Aorta (tissue), 5 donors: ENCODE results near the gene SNX10. TPM values are rescaled to one million over a fixed set of nuclear protein-coding genes. Genes with fewer than 3 reads are reported as not detected.

ENCODE experiments used
- ATAC-seq: fragments of 200-7000 bp; cut with Tn5 transposase; one replicate; pipeline ENCODE4 v1.9.1; 2022; ENCODE audit warnings: moderate library complexity; ENCODE audit not compliant: low FRiP score
- DNase-seq, 2 donors: peaks; one replicate each; pipeline ENCODE4 v3.0.0-alpha.2; 2020
- H3K27ac ChIP-seq, 2 donors: one replicate each; pipeline ENCODE4 v1.5.1; 2013; ENCODE audit warnings: low read length in 2 of 2, mild to moderate bottlenecking in 2 of 2, moderate library complexity in 2 of 2, control low read depth in 1 of 2, inconsistent platforms in 1 of 2, low read depth in 1 of 2
- H3K27me3 ChIP-seq, 2 donors: one replicate each; pipeline ENCODE4 v1.6.1; 2013; ENCODE audit warnings: control low read depth in 1 of 2, low read length in 1 of 2, mild to moderate bottlenecking in 1 of 2, moderate library complexity in 1 of 2; ENCODE audit not compliant: insufficient read depth in 2 of 2, control insufficient read depth in 1 of 2
- H3K36me3 ChIP-seq, 2 donors: one replicate each; pipeline ENCODE4 v1.6.1; 2013; ENCODE audit warnings: control low read depth in 1 of 2, low read length in 1 of 2, mild to moderate bottlenecking in 1 of 2; ENCODE audit not compliant: insufficient read depth in 2 of 2, control insufficient read depth in 1 of 2
- H3K4me1 ChIP-seq, 2 donors: one replicate each; pipeline ENCODE4 v1.6.1; 2013; ENCODE audit warnings: low read length in 2 of 2, control low read depth in 1 of 2, mild to moderate bottlenecking in 1 of 2, moderate library complexity in 1 of 2; ENCODE audit not compliant: insufficient read depth in 2 of 2, control insufficient read depth in 1 of 2
- H3K4me3 ChIP-seq, 2 donors: one replicate each; pipeline ENCODE4 v1.5.1; 2013; ENCODE audit warnings: low read length in 2 of 2, control low read depth in 1 of 2, mild to moderate bottlenecking in 1 of 2
- H3K9me3 ChIP-seq: one replicate; pipeline ENCODE4 v1.6.1; 2013; ENCODE audit warnings: mild to moderate bottlenecking, low read length; ENCODE audit not compliant: control insufficient read depth
- WGBS, 2 donors: extraction: QIAGEN DNeasy Blood & Tissue Kit; methylation state at CpG; one replicate each; pipeline ENCODE4 v1.1.7; 2013; 5-methylcytosine and 5-hydroxymethylcytosine counted together
- intact Hi-C, 2 donors: fragments of 100-400 bp; cut with DNase I; formaldehyde crosslinking; loops; one replicate each; pipeline versions ENCODE4 v1.14.2 to v1.15.0; 2022
- polyA plus RNA-seq, 2 donors: library from polyadenylated mRNA; stranded (reverse); fragments of 200-250 nt; gene quantifications; one replicate each; pipeline ENCODE4 v1.2.3, GENCODE V29; 2013
- total RNA-seq, 2 donors: library from RNA; stranded (reverse); fragmentation: NEBNext Ultra II Directional; extraction: Animal tissue kit (Norgen Biotek cat#: 25700); gene quantifications; one replicate each; pipeline ENCODE4 v1.2.1, GENCODE V29; 2021
- donor health status: healthy with polysubstance abuse.
- donor health status: Bipolar disorder and iron deficiency.
- donor health status: DM: no; HTN: no; CAD: no.
- donor health status: DM: no; HTN: no; CAD: no.
- donor health status: DM: yes; HTN: yes; CAD: no.

SNX10 gene
- total and polyA plus RNA-seq, 4 donors: 0.72 to 7.3 (median 5.0) TPM

- 22 to 23% methylated on average over 13 of the region's 13 CpGs for WGBS, 2 donors
- no peak overlapping the region for H3K4me3 ChIP-seq
- no peak overlapping the region for H3K27ac ChIP-seq
- H3K9me3 ChIP-seq: no peaks in the 10 kb centered on the region
- H3K27me3 ChIP-seq: no peaks in the 10 kb centered on the region
- DNase-seq: no peak
- H3K36me3 ChIP-seq: no peaks in the 10 kb centered on the region
- H3K4me1 ChIP-seq: no peaks in the 10 kb centered on the region
- intact Hi-C loops: loop anchor here (1.0 to 10.0 kb wide), 6 partner anchors 170 to 792 kb away; partner anchors contain the start of gene HOXA7 (in 1 of the 2)
- peak; percentile 73 for ATAC-seq
Measured at GRCh38 chr7:26365077-26365900, 73.6 kb downstream of the SNX10 start.

GRCh38 chr7:26365901-26366275 lies 74.2 kb downstream of the SNX10 start:
- DNase-seq (no peak), ATAC-seq (no peak)
- no peaks in the 10 kb centered on the region for H3K36me3 ChIP-seq
- intact Hi-C loops: loop anchor here (1.0 to 10.0 kb wide), 8 partner anchors 171 to 791 kb away; partner anchors contain the start of gene HOXA7 (in 1 of the 2)
- no peak overlapping the region for H3K27ac ChIP-seq
- H3K9me3 ChIP-seq: no peaks in the 10 kb centered on the region
- H3K4me1 ChIP-seq: no peaks in the 10 kb centered on the region
- no peak overlapping the region for H3K4me3 ChIP-seq
- H3K27me3 ChIP-seq: no peaks in the 10 kb centered on the region

- ATAC-seq: no peak
- no peaks in the 10 kb centered on the region for H3K9me3 ChIP-seq
- H3K4me3 ChIP-seq: no peak overlapping the region
- H3K4me1 ChIP-seq: no peaks in the 10 kb centered on the region
- 84 to 85% methylated on average over 6 of the region's 6 CpGs for WGBS, 2 donors
- H3K27me3 ChIP-seq: peaks cover 0 to 3% of the 10 kb centered on the region in 2 donors
- no peak for DNase-seq
- no peak overlapping the region for H3K27ac ChIP-seq
- intact Hi-C loops: loop anchor here (2.0 to 10.0 kb wide), 7 partner anchors 172 to 790 kb away; partner anchors contain the start of gene HOXA7 (in 1 of the 2)
- no peaks in the 10 kb centered on the region for H3K36me3 ChIP-seq
Measured at GRCh38 chr7:26367219-26367711, 75.6 kb downstream of the SNX10 start.

GRCh38 chr7:26368542-26368941 lies 76.9 kb downstream of the SNX10 start:
- peaks cover 0 to 3% of the 10 kb centered on the region in 2 donors for H3K27me3 ChIP-seq
- no peak overlapping the region for H3K27ac ChIP-seq
- DNase-seq (no peak), ATAC-seq (no peak)
- no peak overlapping the region for H3K4me3 ChIP-seq
- no peaks in the 10 kb centered on the region for H3K4me1 ChIP-seq
- 61 to 63% methylated on average over 2 of the region's 2 CpGs for WGBS, 2 donors
- intact Hi-C loops: loop anchor here (5.0 to 10.0 kb wide), 5 partner anchors 174 to 789 kb away; partner anchors contain the start of gene HOXA7 (in 1 of the 2)
- no peaks in the 10 kb centered on the region for H3K36me3 ChIP-seq
- H3K9me3 ChIP-seq: no peaks in the 10 kb centered on the region

- Histone ChIP-seq H3K4me1 (no peaks in the 10 kb centered on the region), H3K4me3 (no peak overlapping the region), H3K9me3 (no peaks in the 10 kb centered on the region), H3K36me3 (no peaks in the 10 kb centered on the region), H3K27ac (no peak overlapping the region), H3K27me3 (peaks cover 0 to 3% of the 10 kb centered on the region in 2 donors)
- DNase-seq (no peak), ATAC-seq (peak; percentile 83)
- intact Hi-C loops: loop anchor here (5.0 to 10.0 kb wide), 5 partner anchors 175 to 788 kb away; partner anchors contain the start of gene HOXA7 (in 1 of the 2)
- 2 to 9% methylated on average over 4 of the region's 4 CpGs for WGBS, 2 donors
Measured at GRCh38 chr7:26369593-26369992, 77.9 kb downstream of the SNX10 start.

GRCh38 chr7:26370011-26370410 lies 78.3 kb downstream of the SNX10 start:
- H3K36me3 ChIP-seq: no peaks in the 10 kb centered on the region
- intact Hi-C loops: loop anchor here (2.0 to 10.0 kb wide), 3 partner anchors 495 to 791 kb away; partner anchors contain the start of gene SKAP2 (in 1 of the 2)
- no peaks in the 10 kb centered on the region for H3K4me1 ChIP-seq
- H3K27ac ChIP-seq: no peak overlapping the region
- ATAC-seq (peak; percentile 23), DNase-seq (no peak)
- H3K9me3 ChIP-seq: no peaks in the 10 kb centered on the region
- 61 to 63% methylated on average over 5 of the region's 5 CpGs for WGBS, 2 donors
- peaks cover 0 to 3% of the 10 kb centered on the region in 2 donors for H3K27me3 ChIP-seq
- H3K4me3 ChIP-seq: no peak overlapping the region

- Histone ChIP-seq H3K4me3 (no peak overlapping the region), H3K9me3 (no peaks in the 10 kb centered on the region), H3K4me1 (no peaks in the 10 kb centered on the region), H3K27me3 (peaks cover 0 to 3% of the 10 kb centered on the region in 2 donors), H3K36me3 (no peaks in the 10 kb centered on the region), H3K27ac (no peak overlapping the region)
- DNase-seq: no peak
- intact Hi-C loops: loop anchor here in 1 of 2 donors (5.0 to 10.0 kb wide), 2 partner anchors 493 to 500 kb away; partner anchors contain the start of gene SKAP2
- ATAC-seq: no peak
- 81 to 84% methylated on average over 3 of the region's 3 CpGs for WGBS, 2 donors
Measured at GRCh38 chr7:26372249-26372648, 80.6 kb downstream of the SNX10 start.

GRCh38 chr7:26372704-26373103 lies 81.0 kb downstream of the SNX10 start:
- whole genome bisulfite sequencing, 2 donors: 85 to 93% methylated on average over 2 of the region's 2 CpGs
- DNase-seq (no peak), ATAC-seq (no peak)
- no peaks in the 10 kb centered on the region for H3K36me3 ChIP-seq
- H3K4me1 ChIP-seq: no peaks in the 10 kb centered on the region
- H3K27ac ChIP-seq: no peak overlapping the region
- H3K4me3 ChIP-seq: no peak overlapping the region
- H3K9me3 ChIP-seq: no peaks in the 10 kb centered on the region
- peaks cover 0 to 3% of the 10 kb centered on the region in 2 donors for H3K27me3 ChIP-seq
- intact Hi-C loops: loop anchor here in 1 of 2 donors (5.0 to 10.0 kb wide), 2 partner anchors 492 to 500 kb away; partner anchors contain the start of gene SKAP2
